GM21447 (cell line): ENCODE data around the gene ZNF429.
"Not testable (repeated sequence)": the region's sequence is repeated elsewhere in the genome, so short reads cannot be mapped to it uniquely, and the experiment has no call there.

Experiments
- ATAC-seq: cut with Tn5 transposase; IDR thresholded peaks from one replicate; pipeline ENCODE4 v1.9.1; 2021; ENCODE audit not compliant: unreplicated experiment

Gene ZNF429

GRCh38 chr19:21513651-21514050 is 8.2 kb downstream of the ZNF429 start:
- ATAC-seq, result no peak

- no peak for ATAC-seq
These were observed 14.1 kb downstream of the ZNF429 start for GRCh38 chr19:21519488-21519887.

- no peak for ATAC-seq
These were observed 27.5 kb downstream of the ZNF429 start for GRCh38 chr19:21532904-21533303.

GRCh38 chr19:21536741-21537290 is 31.4 kb downstream of the ZNF429 start:
- ATAC-seq, result not testable (repeated sequence)

- ATAC-seq, result no peak
These were observed 54.0 kb downstream of the ZNF429 start for GRCh38 chr19:21559444-21559843.

GRCh38 chr19:21564406-21564805 is 59.0 kb downstream of the ZNF429 start:
- no peak for ATAC-seq

GRCh38 chr19:21566073-21566472 is 60.7 kb downstream of the ZNF429 start:
- ATAC-seq, result no peak

GRCh38 chr19:21567806-21568205 is 62.4 kb downstream of the ZNF429 start:
- ATAC-seq, result not testable (repeated sequence)

GRCh38 chr19:21568816-21569493 is 63.6 kb downstream of the ZNF429 start:
- no peak for ATAC-seq

GRCh38 chr19:21569494-21569865 is 64.1 kb downstream of the ZNF429 start:
- ATAC-seq, result no peak

GRCh38 chr19:21571316-21571715 is 65.9 kb downstream of the ZNF429 start:
- no peak for ATAC-seq

- no peak for ATAC-seq
These were observed 69.2 kb downstream of the ZNF429 start for GRCh38 chr19:21574607-21575006.

GRCh38 chr19:21576481-21576880 is 71.1 kb downstream of the ZNF429 start:
- ATAC-seq, result no peak

GRCh38 chr19:21580101-21580500 is 74.7 kb downstream of the ZNF429 start:
- ATAC-seq, result no peak

- no peak for ATAC-seq
These were observed 75.4 kb downstream of the ZNF429 start for GRCh38 chr19:21580818-21581217.

GRCh38 chr19:21581646-21582240 is 76.3 kb downstream of the ZNF429 start:
- no peak for ATAC-seq

- ATAC-seq, result no peak
These were observed 79.1 kb downstream of the ZNF429 start for GRCh38 chr19:21584537-21584936.

GRCh38 chr19:21585281-21585890 is 80.0 kb downstream of the ZNF429 start:
- ATAC-seq, result no peak

- ATAC-seq, result no peak
These were observed 81.1 kb downstream of the ZNF429 start for GRCh38 chr19:21586311-21587116.

- no peak for ATAC-seq
These were observed 81.7 kb downstream of the ZNF429 start for GRCh38 chr19:21587117-21587461.

- ATAC-seq, result no peak
These were observed 82.1 kb downstream of the ZNF429 start for GRCh38 chr19:21587549-21587948.
